ENCODE results near the gene ZBTB7B. TPM values are rescaled to one million over a fixed set of nuclear protein-coding genes. Genes with fewer than 3 reads are reported as not detected.

The ZBTB7B gene
- polyA plus RNA-seq, 1 experiment: 8.7 TPM

DNA sequence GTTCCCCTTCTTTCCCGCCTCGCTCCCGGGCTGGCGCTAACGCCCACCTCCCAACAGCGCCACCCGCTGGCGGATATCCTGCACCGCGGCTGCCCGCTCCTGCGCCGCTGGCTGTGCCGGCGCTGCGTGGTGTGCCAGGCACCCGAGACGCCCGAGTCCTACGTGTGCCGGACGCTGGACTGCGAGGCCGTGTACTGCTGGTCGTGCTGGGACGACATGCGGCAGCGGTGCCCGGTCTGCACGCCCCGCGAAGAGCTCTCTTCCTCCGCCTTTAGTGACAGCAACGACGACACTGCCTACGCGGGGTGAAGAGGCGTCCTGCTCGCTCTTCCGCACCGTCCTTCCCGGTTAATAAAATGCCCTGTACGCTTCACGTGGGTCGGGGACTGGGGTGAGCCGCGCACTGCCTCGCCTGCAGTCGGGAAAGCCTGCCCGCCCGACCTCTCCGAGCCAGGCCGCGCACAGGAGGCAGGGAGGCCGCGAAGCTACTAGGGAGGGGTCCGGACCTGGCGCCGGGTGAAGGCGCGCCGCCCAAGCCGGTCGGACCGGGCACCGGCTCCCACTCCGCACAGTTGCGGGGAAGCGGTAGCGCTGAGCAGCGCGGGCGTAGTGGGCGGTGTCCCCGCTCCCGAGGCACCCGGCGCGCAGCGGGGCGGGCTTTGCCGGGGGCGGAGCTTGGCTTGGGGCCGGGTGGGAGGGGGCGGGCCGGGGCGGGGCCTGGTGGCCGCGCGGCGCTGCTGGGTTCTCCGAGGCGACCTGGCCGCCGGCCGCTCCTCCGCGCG is 48.1 kb downstream of the ZBTB7B start, which contains the start of gene ADAM15:
Gene ADAM15, plus strand, starts transcription at position 757 of the 782 bp plus-strand sequence. CDS start 71 bp downstream, outside the sequence.
- Histone ChIP-seq H3K4me3 (ENCODE audit: low read depth, low read length) (peak within 1 kb of the TSS; percentile 73), H3K27ac (ENCODE audit: low read depth, low read length) (peak within 1 kb of the TSS; percentile 31), H3K27me3 (ENCODE audit: control insufficient read depth, insufficient read depth, low read length) (no peaks in the 10 kb centered on the region), H3K9me3 (ENCODE audit: control insufficient read depth, insufficient read depth, low read length) (no peaks in the 10 kb centered on the region; the same call in 1 of the 2 replicates)
- ChIA-PET POLR2A (interaction anchor here (0.6 to 1.4 kb wide), 3 partner anchors 79 to 126 kb away, joined by 4 to 8 read pairs (median 5); partner anchors contain the start of genes PMVK and SHC1), CTCF (interaction anchor here (0.9 to 3.7 kb wide), 16 partner anchors 9 to 95 kb away, joined by 3 to 19 read pairs (median 4); partner anchors contain the start of genes EFNA3, EFNA4, PBXIP1 and SHC1)
- TF ChIP-seq, protein P1, sequence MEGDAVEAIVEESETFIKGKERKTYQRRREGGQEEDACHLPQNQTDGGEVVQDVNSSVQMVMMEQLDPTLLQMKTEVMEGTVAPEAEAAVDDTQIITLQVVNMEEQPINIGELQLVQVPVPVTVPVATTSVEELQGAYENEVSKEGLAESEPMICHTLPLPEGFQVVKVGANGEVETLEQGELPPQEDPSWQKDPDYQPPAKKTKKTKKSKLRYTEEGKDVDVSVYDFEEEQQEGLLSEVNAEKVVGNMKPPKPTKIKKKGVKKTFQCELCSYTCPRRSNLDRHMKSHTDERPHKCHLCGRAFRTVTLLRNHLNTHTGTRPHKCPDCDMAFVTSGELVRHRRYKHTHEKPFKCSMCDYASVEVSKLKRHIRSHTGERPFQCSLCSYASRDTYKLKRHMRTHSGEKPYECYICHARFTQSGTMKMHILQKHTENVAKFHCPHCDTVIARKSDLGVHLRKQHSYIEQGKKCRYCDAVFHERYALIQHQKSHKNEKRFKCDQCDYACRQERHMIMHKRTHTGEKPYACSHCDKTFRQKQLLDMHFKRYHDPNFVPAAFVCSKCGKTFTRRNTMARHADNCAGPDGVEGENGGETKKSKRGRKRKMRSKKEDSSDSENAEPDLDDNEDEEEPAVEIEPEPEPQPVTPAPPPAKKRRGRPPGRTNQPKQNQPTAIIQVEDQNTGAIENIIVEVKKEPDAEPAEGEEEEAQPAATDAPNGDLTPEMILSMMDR (IDR thresholded peaks at IDR 0.05; ENCODE audit: low read depth, low read length): peak; percentile 77
- no peak for DNase-seq (ENCODE audit: low read depth, low spot score)

DNA sequence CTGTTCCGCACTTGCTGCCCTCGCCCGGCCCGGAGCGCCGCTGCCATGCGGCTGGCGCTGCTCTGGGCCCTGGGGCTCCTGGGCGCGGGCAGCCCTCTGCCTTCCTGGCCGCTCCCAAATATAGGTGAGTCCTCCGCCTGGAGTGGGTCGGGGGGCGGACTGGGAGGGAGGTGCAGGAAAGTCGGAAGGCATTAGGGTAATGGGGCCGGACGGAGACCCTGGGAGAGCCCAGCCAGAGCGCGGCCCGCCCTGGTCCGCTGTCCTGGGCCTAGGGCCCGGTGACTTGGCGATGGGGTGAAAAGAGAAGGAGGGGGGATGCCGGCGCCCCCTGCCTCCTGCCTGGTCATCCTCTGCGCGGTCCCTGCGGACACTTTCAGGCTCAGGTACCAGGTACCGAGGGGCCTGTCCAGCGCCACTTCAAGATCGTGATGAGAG is 48.8 kb downstream of the ZBTB7B start:
- POLR2A ChIA-PET: interaction anchor here (1.1 to 1.4 kb wide), 2 partner anchors 80 to 115 kb away, joined by 4 to 5 read pairs; partner anchors contain the start of genes PMVK and SHC1
- no peak overlapping the region for H3K27ac ChIP-seq (ENCODE audit: low read depth, low read length)
- TF ChIP-seq, protein P1 (IDR thresholded peaks at IDR 0.05; ENCODE audit: low read depth, low read length): no peak
- no peak for DNase-seq (ENCODE audit: low read depth, low spot score)
- peak overlapping the region; percentile 73 for H3K4me3 ChIP-seq (ENCODE audit: low read depth, low read length)
- no peaks in the 10 kb centered on the region; the same call in 1 of the 2 replicates for H3K9me3 ChIP-seq (ENCODE audit: control insufficient read depth, insufficient read depth, low read length)
- no peaks in the 10 kb centered on the region for H3K27me3 ChIP-seq (ENCODE audit: control insufficient read depth, insufficient read depth, low read length)
- CTCF ChIA-PET: interaction anchor here (0.9 to 3.7 kb wide), 14 partner anchors 9 to 95 kb away, joined by 3 to 19 read pairs (median 4); partner anchors contain the start of genes EFNA3, EFNA4, PBXIP1 and SHC1

DNA sequence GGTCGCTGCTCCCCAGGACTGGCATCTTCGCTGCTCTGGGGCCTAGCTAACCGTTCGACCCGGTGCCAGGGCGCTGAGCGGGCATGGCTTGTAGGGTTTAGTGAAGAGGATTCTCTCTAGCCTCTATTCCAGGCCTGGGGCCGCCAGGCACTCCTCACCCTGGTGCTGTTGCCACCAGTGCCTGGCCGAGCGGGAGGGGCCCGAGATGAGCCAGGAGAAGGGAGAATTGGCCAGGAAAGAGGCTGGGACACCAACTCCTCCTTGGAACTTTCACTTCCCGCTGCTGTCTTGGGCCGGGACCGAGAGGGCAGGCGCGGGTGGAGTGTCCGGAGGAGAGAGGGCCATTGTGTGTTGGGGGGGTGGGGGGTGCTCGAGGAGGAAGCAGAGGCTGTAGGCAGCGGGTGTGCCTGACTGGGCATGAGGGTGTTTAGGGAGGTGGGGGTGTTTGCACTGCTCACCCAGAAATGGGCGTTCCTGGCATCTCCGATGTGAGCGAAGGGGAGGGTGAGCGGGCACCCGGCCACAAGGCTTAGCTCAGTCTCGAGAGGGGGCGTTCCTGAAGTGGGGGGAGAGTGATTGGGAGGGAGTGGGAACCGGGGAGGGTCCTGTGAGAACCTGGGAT is 49.3 kb downstream of the ZBTB7B start:
- no peaks in the 10 kb centered on the region; the same call in 1 of the 2 replicates for H3K9me3 ChIP-seq (ENCODE audit: control insufficient read depth, insufficient read depth, low read length)
- TF ChIP-seq, protein P1 (IDR thresholded peaks at IDR 0.05; ENCODE audit: low read depth, low read length): no peak
- ChIA-PET POLR2A (interaction anchor here (1.1 kb wide), 1 partner anchor 80 kb away, joined by 5 read pairs; the partner anchor contains the start of gene SHC1), CTCF (interaction anchor here (0.6 to 4.9 kb wide), 6 partner anchors 9 to 38 kb away, joined by 3 to 19 read pairs (median 8); partner anchors contain the start of gene EFNA3)
- H3K4me3 ChIP-seq (ENCODE audit: low read depth, low read length): peak overlapping the region; percentile 73
- DNase-seq (ENCODE audit: low read depth, low spot score): no peak
- no peak overlapping the region for H3K27ac ChIP-seq (ENCODE audit: low read depth, low read length)
- no peaks in the 10 kb centered on the region for H3K27me3 ChIP-seq (ENCODE audit: control insufficient read depth, insufficient read depth, low read length)

DNA sequence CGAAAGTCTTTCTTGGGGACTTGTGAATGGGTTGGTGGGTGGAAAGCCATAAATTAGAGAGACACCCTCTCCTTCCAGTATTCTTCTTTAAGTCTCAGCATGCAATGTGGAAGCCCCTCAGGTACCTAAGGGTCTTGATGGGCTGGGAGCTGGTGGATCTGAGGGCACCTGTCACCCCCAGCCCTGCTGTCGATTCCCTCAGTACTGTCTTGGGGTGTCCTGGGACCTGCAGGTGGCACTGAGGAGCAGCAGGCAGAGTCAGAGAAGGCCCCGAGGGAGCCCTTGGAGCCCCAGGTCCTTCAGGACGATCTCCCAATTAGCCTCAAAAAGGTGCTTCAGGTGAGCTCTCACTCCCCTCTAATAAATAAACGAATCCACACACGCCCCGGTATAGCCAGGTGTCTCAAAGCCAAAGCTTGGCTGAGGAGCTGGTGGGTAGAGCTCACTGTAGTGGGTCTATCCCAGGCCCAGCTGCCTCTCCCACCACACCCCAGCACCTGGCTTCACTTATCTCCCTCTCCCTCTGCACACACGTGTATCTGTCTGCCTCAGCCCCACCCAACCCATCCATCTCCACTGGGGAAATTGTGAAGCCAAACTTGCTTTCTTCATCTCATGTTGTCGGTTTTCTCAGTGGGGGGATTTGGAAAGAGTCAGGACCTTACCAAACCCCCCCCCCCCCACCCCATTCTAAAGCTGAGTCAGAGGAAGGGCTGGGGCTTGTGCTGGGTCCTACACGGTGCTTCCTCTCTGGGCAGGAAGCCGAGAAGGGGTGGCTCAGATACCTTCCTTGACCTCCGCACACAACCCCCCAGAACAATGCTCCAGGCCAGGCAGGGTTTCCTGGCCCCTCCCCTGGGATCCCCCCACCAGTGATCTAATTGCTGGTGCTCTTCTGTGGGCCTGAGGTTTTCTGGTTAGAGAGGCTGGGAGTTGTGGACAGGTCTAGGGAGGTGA is 50.1 kb downstream of the ZBTB7B start:
- ChIA-PET POLR2A (no interaction called here), CTCF (interaction anchor here (0.6 to 4.9 kb wide), 5 partner anchors 8 to 38 kb away, joined by 3 to 19 read pairs (median 11); no protein-coding TSS in a partner anchor)
- Histone ChIP-seq H3K27ac (ENCODE audit: low read depth, low read length) (no peak overlapping the region), H3K27me3 (ENCODE audit: control insufficient read depth, insufficient read depth, low read length) (no peaks in the 10 kb centered on the region), H3K9me3 (ENCODE audit: control insufficient read depth, insufficient read depth, low read length) (no peaks in the 10 kb centered on the region; the same call in 1 of the 2 replicates), H3K4me3 (ENCODE audit: low read depth, low read length) (peak overlapping the region; percentile 73)
- TF ChIP-seq, protein P1 (IDR thresholded peaks at IDR 0.05; ENCODE audit: low read depth, low read length): peak; percentile 41
- no peak for DNase-seq (ENCODE audit: low read depth, low spot score)

Data from AG04450 (cell line).